ENCODE results near the gene BRINP1. TPM values are rescaled to one million over a fixed set of nuclear protein-coding genes. Genes with fewer than 3 reads are reported as not detected.
A peak's percentile ranks its signal among the peaks of the same experiment; 100 is the strongest.

The BRINP1 gene
- total RNA-seq (2014; rRNA removed; shearing (Covaris generic)) (not detected in 2 replicates), total RNA-seq (2022) (not detected in 2 replicates), Bru-seq, nascent RNA (percentile 2 among the genes with signal in this experiment), BruChase-seq, experiment 1, labeled RNA remaining after a 6-hour chase (percentile 3 among the genes with signal in this experiment), BruChase-seq, experiment 2, labeled RNA remaining after a 2-hour chase (percentile 3 among the genes with signal in this experiment)
- long read RNA-seq: 0 reads

GRCh38 chr9:119368681-119369581, at the start of gene BRINP1:
TSS of gene BRINP1 (minus strand) at chr9:119369435. CDS start at chr9:119313355, 56,080 bp downstream.
- TF ChIP-seq CTCF (conservative IDR thresholded peaks at IDR 0.05; ENCODE audit: low read length) (no peak), EZH2phosphoT487 (IDR thresholded peaks at IDR 0.05; ENCODE audit: borderline replicate concordance, low read depth, low read length) (no peak)
- no peak within 1 kb of the TSS for H3K27ac ChIP-seq (ENCODE audit: low read depth, low read length, poor library complexity, severe bottlenecking)
- H3K9me2 ChIP-seq (ENCODE audit: insufficient read depth, low read length): no peaks in the 10 kb centered on the region
- intact Hi-C loops (cut with micrococcal nuclease; ENCODE audit: unreplicated experiment): loop anchor here (10.0 kb wide), 1 partner anchor 844 kb away; no protein-coding TSS in a partner anchor
- no peaks in the 10 kb centered on the region for H3K79me2 ChIP-seq (ENCODE audit: insufficient read depth, low read depth, low read length)
- H3K36me3 ChIP-seq (ENCODE audit: insufficient read depth, low read length): no peaks in the 10 kb centered on the region
- no peak within 1 kb of the TSS for H2AFZ ChIP-seq (ENCODE audit: low read length)
- H3K4me2 ChIP-seq (ENCODE audit: low read length): no peak within 1 kb of the TSS
- no peak for DNase-seq (ENCODE audit: low spot score)
- H3K4me1 ChIP-seq (ENCODE audit: insufficient read depth, low read length, poor library complexity, severe bottlenecking): no peaks in the 10 kb centered on the region
- CTCF ChIA-PET (ENCODE audit: unreplicated experiment): no interaction called here
- no TSS peak for BruUV-seq (replicated peaks)
- no peak within 1 kb of the TSS for H3K4me3 ChIP-seq (ENCODE audit: low read depth, low read length, poor library complexity, severe bottlenecking)
- POLR2A ChIA-PET: no interaction called here
- no peaks in the 10 kb centered on the region for H4K20me1 ChIP-seq (ENCODE audit: insufficient read depth, low read length)
- H3K9me3 ChIP-seq (ENCODE audit: low read length): no peaks in the 10 kb centered on the region

- no TSS peak for BruUV-seq (replicated peaks)
- H3K4me2 ChIP-seq (ENCODE audit: low read length): no peak overlapping the region
- H3K79me2 ChIP-seq (ENCODE audit: insufficient read depth, low read depth, low read length): no peaks in the 10 kb centered on the region
- H3K27ac ChIP-seq (ENCODE audit: low read depth, low read length, poor library complexity, severe bottlenecking): no peak overlapping the region
- no peaks in the 10 kb centered on the region for H4K20me1 ChIP-seq (ENCODE audit: insufficient read depth, low read length)
- H3K4me1 ChIP-seq (ENCODE audit: insufficient read depth, low read length, poor library complexity, severe bottlenecking): no peaks in the 10 kb centered on the region
- H3K9me2 ChIP-seq (ENCODE audit: insufficient read depth, low read length): no peaks in the 10 kb centered on the region
- ChIA-PET POLR2A (no interaction called here), CTCF (ENCODE audit: unreplicated experiment) (no interaction called here)
- TF ChIP-seq EZH2phosphoT487 (IDR thresholded peaks at IDR 0.05; ENCODE audit: borderline replicate concordance, low read depth, low read length) (no peak), CTCF (conservative IDR thresholded peaks at IDR 0.05; ENCODE audit: low read length) (no peak)
- H3K4me3 ChIP-seq (ENCODE audit: low read depth, low read length, poor library complexity, severe bottlenecking): no peak overlapping the region
- no peak for DNase-seq (ENCODE audit: low spot score)
- H3K9me3 ChIP-seq (ENCODE audit: low read length): no peaks in the 10 kb centered on the region
- intact Hi-C loops (cut with micrococcal nuclease; ENCODE audit: unreplicated experiment): no loop called here
- H2AFZ ChIP-seq (ENCODE audit: low read length): no peak overlapping the region
- H3K36me3 ChIP-seq (ENCODE audit: insufficient read depth, low read length): no peaks in the 10 kb centered on the region
Measured at GRCh38 chr9:119418721-119419120, 49.5 kb upstream of the BRINP1 start.

All from OCI-LY7 (cell line).